Activated naive CD4-positive, alpha-beta T cell treated with anti-CD3 and anti-CD28 coated beads, Interleukin-2, amount 50 U/mL, for 24 hours (primary cell): ENCODE results near the gene SOHLH2.

Experiments
- H3K27ac Mint-ChIP-seq: one replicate; pipeline ENCODE4 v1.8.0; 2021; ENCODE audit warnings: mild to moderate bottlenecking, mixed read lengths
- H3K27me3 Mint-ChIP-seq: one replicate; pipeline ENCODE4 v1.8.0; 2021; ENCODE audit warnings: mixed read lengths
- H3K36me3 Mint-ChIP-seq: one replicate; pipeline ENCODE4 v1.8.0; 2021; ENCODE audit warnings: mixed read lengths
- H3K4me1 Mint-ChIP-seq: one replicate; pipeline ENCODE4 v1.8.0; 2021; ENCODE audit warnings: mixed read lengths
- H3K4me3 Mint-ChIP-seq: one replicate; pipeline ENCODE4 v1.8.0; 2021; ENCODE audit warnings: mild to moderate bottlenecking, mixed read lengths
- H3K9me3 Mint-ChIP-seq: one replicate; pipeline ENCODE4 v1.8.0; 2021; ENCODE audit warnings: mixed read lengths

SOHLH2 gene

GRCh38 chr13:36130193-36130551 is 84.2 kb downstream of the SOHLH2 start:
- H3K9me3 Mint-ChIP-seq = no peaks in the 10 kb centered on the region
- H3K27me3 Mint-ChIP-seq = peaks cover 22% of the 10 kb centered on the region
- H3K4me3 Mint-ChIP-seq = no peak overlapping the region
- no peaks in the 10 kb centered on the region for H3K4me1 Mint-ChIP-seq
- no peaks in the 10 kb centered on the region for H3K36me3 Mint-ChIP-seq
- no peak overlapping the region for H3K27ac Mint-ChIP-seq

GRCh38 chr13:36129539-36129938 is 84.8 kb downstream of the SOHLH2 start:
- H3K27me3 Mint-ChIP-seq = peaks cover 17% of the 10 kb centered on the region

GRCh38 chr13:36126491-36126890 is 87.9 kb downstream of the SOHLH2 start:
- Mint-ChIP-seq H3K4me3 (no peak overlapping the region), H3K9me3 (no peaks in the 10 kb centered on the region), H3K4me1 (no peaks in the 10 kb centered on the region), H3K27me3 (peaks cover 9% of the 10 kb centered on the region), H3K36me3 (no peaks in the 10 kb centered on the region), H3K27ac (no peak overlapping the region)

More at GRCh38 chr13:36129539-36129938, 84.8 kb downstream of the SOHLH2 start:
- Mint-ChIP-seq H3K36me3 (no peaks in the 10 kb centered on the region), H3K9me3 (no peaks in the 10 kb centered on the region), H3K4me3 (no peak overlapping the region), H3K4me1 (no peaks in the 10 kb centered on the region), H3K27ac (no peak overlapping the region)

GRCh38 chr13:36125841-36126240 is 88.5 kb downstream of the SOHLH2 start:
- Mint-ChIP-seq H3K27me3 (peaks cover 9% of the 10 kb centered on the region), H3K4me1 (no peaks in the 10 kb centered on the region), H3K4me3 (no peak overlapping the region), H3K9me3 (no peaks in the 10 kb centered on the region), H3K36me3 (no peaks in the 10 kb centered on the region), H3K27ac (no peak overlapping the region)

- peaks cover 5% of the 10 kb centered on the region for H3K27me3 Mint-ChIP-seq
- H3K27ac Mint-ChIP-seq = no peak overlapping the region
- no peak overlapping the region for H3K4me3 Mint-ChIP-seq
- no peaks in the 10 kb centered on the region for H3K9me3 Mint-ChIP-seq
- H3K36me3 Mint-ChIP-seq = no peaks in the 10 kb centered on the region
- no peaks in the 10 kb centered on the region for H3K4me1 Mint-ChIP-seq
Observed at GRCh38 chr13:36124236-36124822, 90.0 kb downstream of the SOHLH2 start.
